Measurements from ENCODE around the gene C1RL.
A peak's percentile ranks its signal among the peaks of the same experiment; 100 is the strongest.

The C1RL gene

DNA sequence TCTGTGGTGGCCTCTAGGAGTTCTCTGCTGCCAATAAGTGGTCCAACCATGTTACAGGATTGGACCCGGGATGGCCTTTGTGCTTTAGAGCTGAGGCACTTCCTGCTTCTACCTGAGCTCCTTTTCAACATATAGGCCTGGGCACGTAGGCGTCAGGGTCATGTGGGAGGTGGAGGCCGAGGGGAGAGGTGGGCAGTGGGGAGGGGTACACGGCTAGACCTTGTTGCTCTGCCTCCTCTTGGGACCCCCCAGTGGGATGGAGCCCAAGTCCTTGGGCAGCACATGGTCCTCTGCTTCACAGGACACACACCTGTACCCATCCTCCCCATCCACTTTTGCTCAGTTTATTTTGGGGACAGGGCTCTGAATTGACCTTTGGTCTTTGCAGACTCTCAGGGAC, 12.3 kb upstream of the C1RL start:
- TF ChIP-seq, protein P1, sequence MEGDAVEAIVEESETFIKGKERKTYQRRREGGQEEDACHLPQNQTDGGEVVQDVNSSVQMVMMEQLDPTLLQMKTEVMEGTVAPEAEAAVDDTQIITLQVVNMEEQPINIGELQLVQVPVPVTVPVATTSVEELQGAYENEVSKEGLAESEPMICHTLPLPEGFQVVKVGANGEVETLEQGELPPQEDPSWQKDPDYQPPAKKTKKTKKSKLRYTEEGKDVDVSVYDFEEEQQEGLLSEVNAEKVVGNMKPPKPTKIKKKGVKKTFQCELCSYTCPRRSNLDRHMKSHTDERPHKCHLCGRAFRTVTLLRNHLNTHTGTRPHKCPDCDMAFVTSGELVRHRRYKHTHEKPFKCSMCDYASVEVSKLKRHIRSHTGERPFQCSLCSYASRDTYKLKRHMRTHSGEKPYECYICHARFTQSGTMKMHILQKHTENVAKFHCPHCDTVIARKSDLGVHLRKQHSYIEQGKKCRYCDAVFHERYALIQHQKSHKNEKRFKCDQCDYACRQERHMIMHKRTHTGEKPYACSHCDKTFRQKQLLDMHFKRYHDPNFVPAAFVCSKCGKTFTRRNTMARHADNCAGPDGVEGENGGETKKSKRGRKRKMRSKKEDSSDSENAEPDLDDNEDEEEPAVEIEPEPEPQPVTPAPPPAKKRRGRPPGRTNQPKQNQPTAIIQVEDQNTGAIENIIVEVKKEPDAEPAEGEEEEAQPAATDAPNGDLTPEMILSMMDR (IDR thresholded peaks at IDR 0.05): no peak
- H3K27me3 Mint-ChIP-seq (ENCODE audit: low read depth, poor library complexity): peaks cover 3% of the 10 kb centered on the region
- no peak overlapping the region for H3K4me3 Mint-ChIP-seq
- H3K9me3 Mint-ChIP-seq: no peaks in the 10 kb centered on the region
- peaks cover 37% of the 10 kb centered on the region for H3K4me1 Mint-ChIP-seq
- no peaks in the 10 kb centered on the region for H3K36me3 Mint-ChIP-seq (ENCODE audit: low read depth)
- no peak for DNase-seq
- no peak overlapping the region for H3K27ac Mint-ChIP-seq

DNA sequence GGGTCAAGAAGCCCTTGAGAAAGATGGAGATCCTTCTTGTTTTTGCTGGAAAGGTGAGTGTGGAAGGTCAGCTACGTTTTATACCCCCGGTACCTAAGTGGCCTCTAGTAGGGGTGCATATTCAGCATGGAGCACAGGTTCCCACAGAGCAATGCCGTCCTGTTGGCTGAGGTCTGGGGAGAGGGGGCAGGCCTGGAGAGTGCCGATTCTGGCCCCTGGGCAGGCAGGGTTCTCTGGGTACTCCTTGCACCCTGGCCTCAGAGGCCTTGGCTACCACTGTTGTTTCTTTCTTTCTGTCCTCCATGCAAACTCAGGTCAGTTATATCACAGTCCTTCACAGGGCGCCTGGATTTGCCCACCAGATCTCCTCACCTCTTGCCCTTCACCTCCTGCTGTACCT, 11.2 kb upstream of the C1RL start:
- H3K4me1 Mint-ChIP-seq: peaks cover 32% of the 10 kb centered on the region
- TF ChIP-seq, protein P1 (IDR thresholded peaks at IDR 0.05): no peak
- H3K4me3 Mint-ChIP-seq: no peak overlapping the region
- peaks cover 7% of the 10 kb centered on the region for H3K27me3 Mint-ChIP-seq (ENCODE audit: low read depth, poor library complexity)
- no peaks in the 10 kb centered on the region for H3K9me3 Mint-ChIP-seq
- H3K27ac Mint-ChIP-seq: no peak overlapping the region
- DNase-seq: no peak
- peaks cover 5% of the 10 kb centered on the region for H3K36me3 Mint-ChIP-seq (ENCODE audit: low read depth)

GRCh38 chr12:7118881-7119280, 9.9 kb upstream of the C1RL start:
- Mint-ChIP-seq H3K27ac (peak overlapping the region; percentile 20), H3K9me3 (no peaks in the 10 kb centered on the region), H3K4me1 (peaks cover 21% of the 10 kb centered on the region), H3K27me3 (ENCODE audit: low read depth, poor library complexity) (peaks cover 10% of the 10 kb centered on the region), H3K4me3 (no peak overlapping the region), H3K36me3 (ENCODE audit: low read depth) (peaks cover 5% of the 10 kb centered on the region)
- DNase-seq: no peak
- TF ChIP-seq, protein P1 (IDR thresholded peaks at IDR 0.05): no peak

DNA sequence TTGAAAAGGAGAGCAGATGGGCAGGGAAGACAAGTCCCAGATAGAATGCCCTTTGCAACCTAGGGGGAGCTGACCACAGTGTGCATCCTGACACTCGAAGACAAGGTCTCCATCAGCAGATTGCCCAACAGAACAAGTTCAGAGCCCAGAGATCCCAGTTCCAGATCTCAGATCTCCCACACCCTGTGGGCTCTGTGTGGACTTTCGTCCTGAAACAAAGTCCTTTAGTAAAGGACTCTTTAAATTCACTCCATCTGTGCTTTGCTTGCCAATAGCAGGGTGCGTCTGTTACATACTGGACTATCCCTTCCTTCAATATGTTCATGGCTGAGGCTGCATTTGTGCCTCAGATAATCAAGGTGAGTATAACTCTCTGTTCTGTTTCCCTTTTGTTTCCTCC, 8.7 kb upstream of the C1RL start:
- H3K36me3 Mint-ChIP-seq (ENCODE audit: low read depth): peaks cover 5% of the 10 kb centered on the region
- DNase-seq: no peak
- H3K4me3 Mint-ChIP-seq: no peak overlapping the region
- H3K9me3 Mint-ChIP-seq: no peaks in the 10 kb centered on the region
- TF ChIP-seq, protein P1 (IDR thresholded peaks at IDR 0.05): no peak
- peaks cover 10% of the 10 kb centered on the region for H3K4me1 Mint-ChIP-seq
- no peak overlapping the region for H3K27ac Mint-ChIP-seq
- peaks cover 12% of the 10 kb centered on the region for H3K27me3 Mint-ChIP-seq (ENCODE audit: low read depth, poor library complexity)

DNA sequence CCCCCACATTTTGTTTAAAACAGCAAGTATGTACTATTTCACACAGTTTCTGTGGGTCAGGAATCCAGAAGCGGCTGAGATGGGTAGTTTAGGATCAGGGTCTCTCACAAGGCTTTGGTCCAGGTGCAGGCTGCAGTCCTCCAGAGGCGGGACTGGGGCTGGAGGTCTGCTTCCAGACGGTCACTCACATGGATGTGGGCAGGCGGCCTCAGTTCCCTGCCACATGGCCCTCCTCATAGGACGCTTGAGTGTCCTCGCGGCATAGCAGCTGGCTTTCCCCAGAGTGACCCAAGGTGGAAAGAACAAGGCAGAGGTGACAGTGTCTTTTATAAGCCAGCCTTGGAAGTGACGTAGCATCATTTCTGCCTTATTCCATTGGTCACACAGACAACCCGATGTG, 7.9 kb upstream of the C1RL start:
- H3K9me3 Mint-ChIP-seq: no peaks in the 10 kb centered on the region

GRCh38 chr12:7116196-7116595, 7.2 kb upstream of the C1RL start:
- Mint-ChIP-seq H3K27me3 (ENCODE audit: low read depth, poor library complexity) (peaks cover 12% of the 10 kb centered on the region), H3K4me3 (no peak overlapping the region), H3K4me1 (no peaks in the 10 kb centered on the region), H3K9me3 (no peaks in the 10 kb centered on the region), H3K36me3 (ENCODE audit: low read depth) (peaks cover 5% of the 10 kb centered on the region), H3K27ac (no peak overlapping the region)
- DNase-seq: no peak
- TF ChIP-seq, protein P1 (IDR thresholded peaks at IDR 0.05): no peak

More for the DNA sequence above, 7.9 kb upstream of the C1RL start:
- no peak for DNase-seq
- Mint-ChIP-seq H3K4me1 (peaks cover 3% of the 10 kb centered on the region), H3K36me3 (ENCODE audit: low read depth) (peaks cover 5% of the 10 kb centered on the region), H3K27me3 (ENCODE audit: low read depth, poor library complexity) (peaks cover 12% of the 10 kb centered on the region), H3K4me3 (no peak overlapping the region), H3K27ac (no peak overlapping the region)
- TF ChIP-seq, protein P1 (IDR thresholded peaks at IDR 0.05): no peak
